DND-41 (cell line): Measurements from ENCODE around the gene CCDC150.

Source experiments
- ATAC-seq: fragments of 200-7000 bp; cut with Tn5 transposase; 3 replicates; pipeline ENCODE4 v1.9.1; 2021; ENCODE audit warnings: low read depth; ENCODE audit not compliant: insufficient read depth
- DNase-seq: peaks from one replicate; pipeline ENCODE4 v3.0.0-alpha.2; 2020
- H2AFZ ChIP-seq: 2 replicates; pipeline ENCODE4 v1.6.0; 2012; ENCODE audit warnings: low read depth, low read length
- H3K27ac ChIP-seq: 2 replicates; pipeline ENCODE4 v1.5.1; 2012; ENCODE audit warnings: low read length, inconsistent platforms
- H3K27me3 ChIP-seq: fragments of 200-600 bp; sonication (generic); 2 replicates; pipeline ENCODE4 v1.6.0; 2012; ENCODE audit warnings: low read length, mild to moderate bottlenecking, inconsistent platforms; ENCODE audit not compliant: insufficient read depth, poor library complexity
- H3K36me3 ChIP-seq: 2 replicates; pipeline ENCODE4 v1.5.1; 2012; ENCODE audit warnings: low read length, inconsistent platforms; ENCODE audit not compliant: insufficient read depth
- H3K4me1 ChIP-seq: 2 replicates; pipeline ENCODE4 v1.5.1; 2012; ENCODE audit warnings: mild to moderate bottlenecking, low read length; ENCODE audit not compliant: insufficient read depth
- H3K4me2 ChIP-seq: 2 replicates; pipeline ENCODE4 v1.6.0; 2012; ENCODE audit warnings: mild to moderate bottlenecking, moderate library complexity, low read length, inconsistent platforms; ENCODE audit not compliant: insufficient read depth
- H3K4me3 ChIP-seq, 2 experiments: fragments of 200-600 bp in 1 of 2; shearing (Covaris generic) in 1 of 2; 2 replicates each; pipeline ENCODE4 v1.5.1; 2012 to 2016; ENCODE audit warnings: inconsistent platforms in 2 of 2, low read length in 2 of 2, mild to moderate bottlenecking in 2 of 2, low read depth in 1 of 2, moderate library complexity in 1 of 2
- H3K79me2 ChIP-seq: 2 replicates; pipeline ENCODE4 v1.6.0; 2012; ENCODE audit warnings: low read length, inconsistent platforms; ENCODE audit not compliant: insufficient read depth
- H3K9ac ChIP-seq: 2 replicates; pipeline ENCODE4 v1.6.0; 2012; ENCODE audit warnings: low read depth, mild to moderate bottlenecking, inconsistent platforms, low read length, moderate library complexity
- H3K9me3 ChIP-seq: 2 replicates; pipeline ENCODE4 v1.5.1; 2012; ENCODE audit warnings: low read length, moderate library complexity, mild to moderate bottlenecking, inconsistent platforms; ENCODE audit not compliant: insufficient read depth, severe bottlenecking
- H4K20me1 ChIP-seq: 2 replicates; pipeline ENCODE4 v1.6.0; 2012; ENCODE audit warnings: low read length; ENCODE audit not compliant: insufficient read depth
- CTCF ChIP-seq: IDR thresholded peaks from 2 replicates; pipeline ENCODE4 v1.5.1; 2012; ENCODE audit warnings: borderline replicate concordance, low read length, moderate library complexity, mild to moderate bottlenecking; ENCODE audit not compliant: poor library complexity, severe bottlenecking; ENCODE audit errors: extremely low read depth
- EZH2 ChIP-seq: IDR thresholded peaks from 3 replicates; pipeline ENCODE4 v1.6.1; 2012; ENCODE audit warnings: borderline replicate concordance, low read depth, mild to moderate bottlenecking, moderate library complexity, low read length, inconsistent platforms; ENCODE audit not compliant: severe bottlenecking

Gene CCDC150

GRCh38 chr2:196591621-196592022, 47.9 kb upstream of the CCDC150 start:
- Histone ChIP-seq H2AFZ (no peak overlapping the region), H3K27me3 (peaks cover 39% of the 10 kb centered on the region), H4K20me1 (no peaks in the 10 kb centered on the region), H3K36me3 (no peaks in the 10 kb centered on the region), H3K9me3 (peaks cover 1% of the 10 kb centered on the region), H3K27ac (no peak overlapping the region), H3K4me3 (no peak overlapping the region), H3K4me1 (peaks cover 13% of the 10 kb centered on the region), H3K9ac (no peak overlapping the region), H3K4me2 (no peak overlapping the region), H3K79me2 (no peaks in the 10 kb centered on the region)
- DNase-seq: no peak
- TF ChIP-seq CTCF (no peak), EZH2 (no peak)
- no peak for ATAC-seq

DNA sequence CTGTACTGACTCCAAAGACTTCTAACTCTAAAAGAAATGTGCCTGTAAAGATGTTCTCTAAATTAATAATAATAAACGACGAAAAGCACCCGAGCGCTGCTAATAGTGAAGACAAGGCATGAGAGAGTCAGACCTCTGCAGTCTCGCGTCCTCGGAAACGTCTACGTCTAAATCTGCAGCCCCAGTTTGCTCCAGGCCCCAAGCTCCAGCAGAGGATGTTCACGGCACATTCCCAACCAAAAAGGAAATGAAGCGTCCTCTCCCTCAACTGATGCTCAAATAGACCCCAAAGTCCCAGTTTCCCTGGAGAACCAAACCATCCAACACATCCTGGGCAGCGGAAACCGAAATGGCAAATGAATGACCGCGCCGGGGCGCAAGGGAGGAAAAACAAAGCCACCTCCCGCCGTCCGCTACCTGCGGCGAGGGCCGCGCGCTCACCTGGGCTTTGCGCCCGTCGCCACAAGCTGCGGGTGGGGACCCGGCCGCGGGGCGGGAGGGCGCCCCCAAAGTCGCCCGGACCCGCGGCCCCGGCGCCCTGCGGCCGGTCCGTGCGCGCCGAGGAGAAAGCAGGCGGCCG, 47.1 kb upstream of the CCDC150 start:
- peak overlapping the region; percentile 68 for H3K9ac ChIP-seq
- no peaks in the 10 kb centered on the region for H3K9me3 ChIP-seq
- peaks cover 13% of the 10 kb centered on the region for H3K4me1 ChIP-seq
- no peaks in the 10 kb centered on the region for H3K79me2 ChIP-seq
- H3K27ac ChIP-seq: no peak overlapping the region
- TF ChIP-seq EZH2: peak; percentile 67
- no peak for TF ChIP-seq CTCF
- DNase-seq: peak; percentile 6
- no peak for ATAC-seq
- H3K27me3 ChIP-seq: peaks cover 39% of the 10 kb centered on the region
- no peaks in the 10 kb centered on the region for H4K20me1 ChIP-seq
- H3K36me3 ChIP-seq: no peaks in the 10 kb centered on the region
- H3K4me3 ChIP-seq: peak overlapping the region; percentile 34 to 72; a peak in 3 of 4 replicates
- H2AFZ ChIP-seq: peak overlapping the region; percentile 85
- peak overlapping the region; percentile 98 for H3K4me2 ChIP-seq

DNA sequence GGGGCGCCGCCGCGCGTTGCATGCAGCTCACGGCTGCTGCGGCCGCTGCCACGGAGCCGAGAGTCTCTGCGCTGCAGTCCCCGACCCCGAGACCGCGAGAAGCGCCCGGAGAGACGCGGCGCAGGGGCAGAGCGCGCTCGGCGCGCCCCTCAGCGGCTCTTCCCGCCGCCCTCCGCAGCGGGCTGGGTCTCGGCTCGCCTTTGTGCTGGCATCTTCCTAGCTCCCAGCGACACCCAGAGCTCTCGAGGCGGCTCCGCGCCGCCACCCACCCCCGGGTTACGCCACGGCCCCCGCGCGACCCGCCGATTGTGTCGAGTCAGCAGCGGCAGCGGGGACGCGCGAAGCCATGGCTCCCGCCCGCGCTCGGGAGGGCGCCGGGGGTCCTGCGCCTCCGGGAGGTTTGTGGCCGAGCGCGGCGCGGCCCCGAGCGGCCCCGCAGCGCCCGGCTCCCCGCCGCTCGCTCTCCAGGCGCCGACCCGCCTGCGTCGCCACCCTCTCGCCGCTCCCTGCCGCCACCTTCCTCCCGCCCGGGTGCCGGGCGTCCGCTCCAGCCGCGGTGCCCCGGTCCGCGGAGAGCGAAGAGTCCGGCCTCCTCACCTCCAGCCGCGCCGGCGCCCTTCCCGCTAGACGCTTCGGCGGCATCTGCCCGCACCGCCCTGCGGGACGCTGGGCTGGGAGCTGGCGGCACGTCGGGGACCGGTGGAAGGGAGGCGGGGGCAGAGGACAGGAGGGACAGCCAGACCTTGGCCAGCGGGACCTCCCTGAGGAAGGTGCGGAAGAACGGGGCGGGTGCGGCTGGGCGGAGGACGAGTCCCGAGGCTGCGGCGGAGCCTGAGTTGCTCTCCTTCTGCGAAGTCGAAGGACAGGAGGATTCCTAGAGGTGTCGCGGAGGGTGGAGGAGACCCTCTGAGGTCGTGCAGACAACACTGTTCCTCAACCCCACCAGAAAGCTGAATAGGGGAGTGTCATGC, 46.3 kb upstream of the CCDC150 start, which contains the start of gene HECW2:
TSS of gene HECW2 (minus strand) at position 644 of the 971 bp plus-strand sequence.
- DNase-seq: peak; percentile 65
- Histone ChIP-seq H3K27me3 (peaks cover 39% of the 10 kb centered on the region), H3K27ac (peak within 1 kb of the TSS; percentile 45; the same call in 1 of the 2 replicates), H3K4me2 (peak within 1 kb of the TSS; percentile 98), H3K9ac (peak within 1 kb of the TSS; percentile 68), H4K20me1 (no peaks in the 10 kb centered on the region), H2AFZ (peak within 1 kb of the TSS; percentile 85), H3K36me3 (no peaks in the 10 kb centered on the region), H3K4me3 (peak within 1 kb of the TSS; percentile 34 to 72; a peak in 3 of 4 replicates), H3K79me2 (no peaks in the 10 kb centered on the region), H3K4me1 (peaks cover 13% of the 10 kb centered on the region), H3K9me3 (no peaks in the 10 kb centered on the region)
- TF ChIP-seq EZH2: peak; percentile 84
- peak; percentile 50 for TF ChIP-seq CTCF
- peak; percentile 93 for ATAC-seq
